Natural killer cell (primary cell): Measurements from ENCODE around the gene CHST9. TPM values are rescaled to one million over a fixed set of nuclear protein-coding genes. Genes with fewer than 3 reads are reported as not detected.

Experiments used
- ATAC-seq, 3 donors: fragments of 150-1000 bp in 2 of 3; fragments of 200-7000 bp in 1 of 3; cut with Tn5 transposase; 1 replicate in 1 of 3; 2 replicates in 2 of 3; pipeline ENCODE4 v1.10.0; 2021; ENCODE audit warnings: mild to moderate bottlenecking in 2 of 3, moderate library complexity in 2 of 3
- DNase-seq, 2 donors: peaks; one replicate each; pipeline versions ENCODE4 v3.0.0 to v3.0.0-alpha.2; 2013 to 2021; ENCODE audit warnings: mixed read lengths in 1 of 2
- H3K27ac ChIP-seq: one replicate; pipeline ENCODE4 v1.5.1; 2013; ENCODE audit warnings: mild to moderate bottlenecking, low read length
- H3K27me3 ChIP-seq: one replicate; pipeline ENCODE4 v1.6.1; 2013; ENCODE audit warnings: low read length; ENCODE audit not compliant: control insufficient read depth, insufficient read depth
- H3K36me3 ChIP-seq: one replicate; pipeline ENCODE4 v1.6.1; 2013; ENCODE audit warnings: low read length; ENCODE audit not compliant: control insufficient read depth, insufficient read depth
- H3K4me1 ChIP-seq: one replicate; pipeline ENCODE4 v1.6.1; 2013; ENCODE audit warnings: low read length; ENCODE audit not compliant: control insufficient read depth, insufficient read depth
- H3K4me3 ChIP-seq: one replicate; pipeline ENCODE4 v1.5.1; 2013; ENCODE audit warnings: low read length
- H3K9me3 ChIP-seq: one replicate; pipeline ENCODE4 v1.6.1; 2013; ENCODE audit warnings: low read length; ENCODE audit not compliant: control insufficient read depth, insufficient read depth
- H3K27ac Mint-ChIP-seq, 2 donors: one replicate each; pipeline ENCODE4 v1.8.0; 2022; ENCODE audit warnings: mild to moderate bottlenecking in 2 of 2, mixed read lengths in 2 of 2, moderate library complexity in 1 of 2
- H3K27me3 Mint-ChIP-seq, 2 donors: one replicate each; pipeline ENCODE4 v1.8.0; 2022; ENCODE audit warnings: low read depth in 2 of 2, mixed read lengths in 2 of 2
- H3K36me3 Mint-ChIP-seq: one replicate; pipeline ENCODE4 v1.8.0; 2022; ENCODE audit warnings: mixed read lengths
- H3K4me1 Mint-ChIP-seq, 2 donors: one replicate each; pipeline ENCODE4 v1.8.0; 2022; ENCODE audit warnings: mixed read lengths in 2 of 2
- H3K4me3 Mint-ChIP-seq: one replicate; pipeline ENCODE4 v1.8.0; 2022; ENCODE audit warnings: mild to moderate bottlenecking, moderate library complexity, mixed read lengths
- H3K9me3 Mint-ChIP-seq, 2 donors: one replicate each; pipeline ENCODE4 v1.8.0; 2022; ENCODE audit warnings: mixed read lengths in 2 of 2
- WGBS: methylation state at CpG from one replicate; pipeline ENCODE4 v1.1.7; 2013; ENCODE audit warnings: missing lambda C conversion rate; ENCODE audit not compliant: insufficient coverage; 5-methylcytosine and 5-hydroxymethylcytosine counted together
- intact Hi-C: fragments of 100-400 bp; cut with micrococcal nuclease; formaldehyde crosslinking; loops from one replicate; pipeline ENCODE4 v1.14.2; 2022
- total RNA-seq, 4 donors: library from RNA; stranded (reverse); fragments of 120-200 nt in 1 of 4; gene quantifications; one replicate each; pipeline versions ENCODE4 v1.2.3 to v1.2.4, GENCODE V29; 2013 to 2022
- TF ChIP-seq, protein P1 (sequence below): fragments of 200-600 bp; IDR thresholded peaks from one replicate; pipeline ENCODE4 v1.8.0; 2022; ENCODE audit warnings: antibody characterized with exemption

Gene CHST9
- total RNA-seq, 3 donors from 2014 or later (not counting 1 experiment from before 2014, with no cell fraction given): not detected

DNA sequence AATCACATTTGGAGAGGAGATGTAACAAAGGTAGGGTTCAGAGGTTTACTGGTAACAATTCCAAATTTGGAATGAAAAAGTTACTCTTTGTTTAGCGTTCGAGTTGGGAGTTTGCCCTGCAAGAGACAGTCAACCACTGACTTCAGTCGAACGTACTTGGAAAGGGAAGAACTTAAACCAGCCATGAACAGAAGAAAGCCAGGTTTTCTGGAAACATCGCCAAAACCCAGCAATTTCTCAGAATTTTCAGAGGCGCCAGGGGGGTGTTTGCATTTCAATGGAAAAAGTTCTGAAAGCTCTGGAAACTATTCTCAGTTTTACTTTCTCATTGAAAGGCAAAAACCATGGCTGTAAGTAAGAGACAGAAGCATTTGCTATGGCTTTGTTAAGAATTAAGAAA, 291.1 kb downstream of the CHST9 start:
- Histone ChIP-seq H3K4me3 (no peak overlapping the region), H3K27ac (no peak overlapping the region), H3K36me3 (no peaks in the 10 kb centered on the region), H3K9me3 (no peaks in the 10 kb centered on the region), H3K4me1 (no peaks in the 10 kb centered on the region), H3K27me3 (no peaks in the 10 kb centered on the region)
- TF ChIP-seq, protein P1, sequence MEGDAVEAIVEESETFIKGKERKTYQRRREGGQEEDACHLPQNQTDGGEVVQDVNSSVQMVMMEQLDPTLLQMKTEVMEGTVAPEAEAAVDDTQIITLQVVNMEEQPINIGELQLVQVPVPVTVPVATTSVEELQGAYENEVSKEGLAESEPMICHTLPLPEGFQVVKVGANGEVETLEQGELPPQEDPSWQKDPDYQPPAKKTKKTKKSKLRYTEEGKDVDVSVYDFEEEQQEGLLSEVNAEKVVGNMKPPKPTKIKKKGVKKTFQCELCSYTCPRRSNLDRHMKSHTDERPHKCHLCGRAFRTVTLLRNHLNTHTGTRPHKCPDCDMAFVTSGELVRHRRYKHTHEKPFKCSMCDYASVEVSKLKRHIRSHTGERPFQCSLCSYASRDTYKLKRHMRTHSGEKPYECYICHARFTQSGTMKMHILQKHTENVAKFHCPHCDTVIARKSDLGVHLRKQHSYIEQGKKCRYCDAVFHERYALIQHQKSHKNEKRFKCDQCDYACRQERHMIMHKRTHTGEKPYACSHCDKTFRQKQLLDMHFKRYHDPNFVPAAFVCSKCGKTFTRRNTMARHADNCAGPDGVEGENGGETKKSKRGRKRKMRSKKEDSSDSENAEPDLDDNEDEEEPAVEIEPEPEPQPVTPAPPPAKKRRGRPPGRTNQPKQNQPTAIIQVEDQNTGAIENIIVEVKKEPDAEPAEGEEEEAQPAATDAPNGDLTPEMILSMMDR: no peak
- H3K4me3 Mint-ChIP-seq: no peak overlapping the region
- H3K27ac Mint-ChIP-seq: no peak overlapping the region
- no peaks in the 10 kb centered on the region for H3K4me1 Mint-ChIP-seq
- WGBS: 81% methylated on average over 6 of the region's 6 CpGs
- DNase-seq: no peak
- no peak for ATAC-seq
- H3K27me3 Mint-ChIP-seq: no peaks in the 10 kb centered on the region
- H3K36me3 Mint-ChIP-seq: no peaks in the 10 kb centered on the region
- peaks cover 2 to 3% of the 10 kb centered on the region in 2 donors for H3K9me3 Mint-ChIP-seq
- intact Hi-C loops: no loop called here

- intact Hi-C loops: no loop called here
- no peaks in the 10 kb centered on the region for H3K4me1 Mint-ChIP-seq
- H3K27ac Mint-ChIP-seq: no peak overlapping the region
- no peak overlapping the region for H3K27ac ChIP-seq
- no peak overlapping the region for H3K4me3 Mint-ChIP-seq
- no peaks in the 10 kb centered on the region for H3K9me3 ChIP-seq
- no peaks in the 10 kb centered on the region for H3K27me3 ChIP-seq
- no peaks in the 10 kb centered on the region for H3K36me3 Mint-ChIP-seq
- no peak overlapping the region for H3K4me3 ChIP-seq
- no peaks in the 10 kb centered on the region for H3K27me3 Mint-ChIP-seq
- DNase-seq: no peak
- H3K9me3 Mint-ChIP-seq: no peaks in the 10 kb centered on the region
- no peak for ATAC-seq
- no peaks in the 10 kb centered on the region for H3K4me1 ChIP-seq
- TF ChIP-seq, protein P1: no peak
- 96% methylated on average over 4 of the region's 4 CpGs for WGBS
- no peaks in the 10 kb centered on the region for H3K36me3 ChIP-seq
These were observed 296.8 kb downstream of the CHST9 start for GRCh38 chr18:26888259-26888658.

DNA sequence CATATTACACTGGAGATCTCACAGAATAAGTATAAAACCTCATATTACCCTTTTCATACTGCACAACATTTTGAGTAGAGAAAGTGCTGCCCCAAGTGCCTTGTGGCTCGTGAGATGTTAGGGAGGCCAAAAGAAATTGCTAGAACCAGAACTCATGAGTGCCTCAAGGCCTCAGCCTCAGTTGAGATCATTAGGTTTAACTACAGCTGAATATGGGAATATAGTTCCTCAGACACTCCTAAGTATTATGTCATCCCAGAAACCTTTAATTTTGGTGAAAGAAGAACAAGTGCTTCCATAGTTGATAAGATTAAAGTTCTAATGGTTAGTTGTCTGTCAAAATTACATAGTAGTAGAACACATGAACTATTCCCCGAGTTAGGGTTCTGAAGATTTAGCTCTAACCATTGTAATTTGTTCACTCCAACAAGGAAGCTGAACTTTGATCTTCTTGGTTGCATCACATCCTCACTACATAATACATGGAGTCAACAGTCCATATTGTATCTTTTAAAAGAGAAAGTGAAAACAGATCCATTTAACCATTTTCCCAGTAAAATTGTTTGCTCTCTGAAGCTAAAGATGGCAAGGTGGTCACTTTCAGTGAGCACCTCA, 310.0 kb downstream of the CHST9 start:
- TF ChIP-seq, protein P1: no peak
- no peak overlapping the region for H3K27ac Mint-ChIP-seq
- WGBS: 85% methylated on average over 2 of the region's 2 CpGs
- no peak overlapping the region for H3K27ac ChIP-seq
- no peak overlapping the region for H3K4me3 ChIP-seq
- no peaks in the 10 kb centered on the region for H3K9me3 ChIP-seq
- H3K36me3 Mint-ChIP-seq: no peaks in the 10 kb centered on the region
- H3K9me3 Mint-ChIP-seq: peaks cover 8 to 10% of the 10 kb centered on the region in 2 donors
- no peak for DNase-seq
- H3K27me3 Mint-ChIP-seq: no peaks in the 10 kb centered on the region
- intact Hi-C loops: no loop called here
- no peaks in the 10 kb centered on the region for H3K36me3 ChIP-seq
- no peaks in the 10 kb centered on the region for H3K4me1 Mint-ChIP-seq
- no peak overlapping the region for H3K4me3 Mint-ChIP-seq
- ATAC-seq: no peak
- no peaks in the 10 kb centered on the region for H3K27me3 ChIP-seq
- H3K4me1 ChIP-seq: no peaks in the 10 kb centered on the region

- Mint-ChIP-seq H3K4me1 (no peaks in the 10 kb centered on the region), H3K9me3 (peaks cover 10 to 12% of the 10 kb centered on the region in 2 donors), H3K36me3 (no peaks in the 10 kb centered on the region), H3K27me3 (no peaks in the 10 kb centered on the region), H3K27ac (no peak overlapping the region), H3K4me3 (no peak overlapping the region)
- Histone ChIP-seq H3K4me3 (no peak overlapping the region), H3K27ac (no peak overlapping the region), H3K36me3 (no peaks in the 10 kb centered on the region), H3K27me3 (no peaks in the 10 kb centered on the region), H3K9me3 (no peaks in the 10 kb centered on the region), H3K4me1 (no peaks in the 10 kb centered on the region)
- DNase-seq (no peak), ATAC-seq (no peak)
- intact Hi-C loops: no loop called here
- TF ChIP-seq, protein P1: no peak
These were observed 310.8 kb downstream of the CHST9 start for GRCh38 chr18:26874283-26874682.
